ENCODE measurements around the gene VANGL1.

VANGL1 gene

GRCh38 chr1:115666206-115666605 is 24.4 kb downstream of the VANGL1 start:
- no peak for DNase-seq (ENCODE audit: low read depth)
- TF ChIP-seq CTCF (IDR thresholded peaks at IDR 0.05; ENCODE audit: insufficient read depth, low read depth, low read length, missing control alignments) = no peak
- H3K4me3 ChIP-seq (ENCODE audit: low read depth, low read length) = no peak overlapping the region

GRCh38 chr1:115666702-115667101 is 24.9 kb downstream of the VANGL1 start:
- no peak overlapping the region for H3K4me3 ChIP-seq (ENCODE audit: low read depth, low read length)
- TF ChIP-seq CTCF (IDR thresholded peaks at IDR 0.05; ENCODE audit: insufficient read depth, low read depth, low read length, missing control alignments) = no peak
- DNase-seq (ENCODE audit: low read depth) = no peak

GRCh38 chr1:115668579-115668978 is 26.8 kb downstream of the VANGL1 start:
- DNase-seq (ENCODE audit: low read depth) = no peak
- H3K4me3 ChIP-seq (ENCODE audit: low read depth, low read length) = no peak overlapping the region
- TF ChIP-seq CTCF (IDR thresholded peaks at IDR 0.05; ENCODE audit: insufficient read depth, low read depth, low read length, missing control alignments) = no peak

- H3K4me3 ChIP-seq (ENCODE audit: low read depth, low read length) = no peak overlapping the region
- no peak for TF ChIP-seq CTCF (IDR thresholded peaks at IDR 0.05; ENCODE audit: insufficient read depth, low read depth, low read length, missing control alignments)
- DNase-seq (ENCODE audit: low read depth) = no peak
These were observed 27.4 kb downstream of the VANGL1 start for GRCh38 chr1:115669002-115669673.

GRCh38 chr1:115669886-115670285 is 28.1 kb downstream of the VANGL1 start:
- no peak for DNase-seq (ENCODE audit: low read depth)
- no peak for TF ChIP-seq CTCF (IDR thresholded peaks at IDR 0.05; ENCODE audit: insufficient read depth, low read depth, low read length, missing control alignments)
- H3K4me3 ChIP-seq (ENCODE audit: low read depth, low read length) = no peak overlapping the region

GRCh38 chr1:115670476-115671175 is 28.9 kb downstream of the VANGL1 start:
- TF ChIP-seq CTCF (IDR thresholded peaks at IDR 0.05; ENCODE audit: insufficient read depth, low read depth, low read length, missing control alignments) = no peak
- no peak overlapping the region for H3K4me3 ChIP-seq (ENCODE audit: low read depth, low read length)
- DNase-seq (ENCODE audit: low read depth) = no peak

All from GM12865 (cell line).